HepG2 (cell line): Measurements from ENCODE around the gene EPB41L4A. TPM values are rescaled to one million over a fixed set of nuclear protein-coding genes. Genes with fewer than 3 reads are reported as not detected.

Source experiments
- ELF4 ChIP-seq: sonication (generic); formaldehyde crosslinking; IDR thresholded peaks from 2 replicates; pipeline ENCODE4 v1.5.0; 2020; ENCODE audit warnings: missing genetic modification reagents, mild to moderate bottlenecking, moderate library complexity, borderline replicate concordance
- GRHL1 ChIP-seq: sonication (generic); formaldehyde crosslinking; conservative IDR thresholded peaks from 2 replicates; pipeline ENCODE4 v1.8.0; 2022; ENCODE audit warnings: missing genetic modification reagents
- HMG20A ChIP-seq: IDR thresholded peaks from 2 replicates; pipeline ENCODE4 v1.6.1; 2016; ENCODE audit warnings: borderline replicate concordance
- NR2C2 ChIP-seq: sonication (generic); formaldehyde crosslinking; IDR thresholded peaks from 2 replicates; pipeline ENCODE4 v1.4.0; 2020; ENCODE audit warnings: missing genetic modification reagents, mild to moderate bottlenecking, moderate library complexity, borderline replicate concordance
- PHB2 ChIP-seq: fragments of 450-650 bp; IDR thresholded peaks from 2 replicates; pipeline ENCODE4 v1.6.1; 2018; ENCODE audit not compliant: partially characterized antibody
- PHF8 ChIP-seq: sonication (generic); formaldehyde crosslinking; IDR thresholded peaks from 2 replicates; pipeline ENCODE4 v1.5.0; 2020; ENCODE audit warnings: missing genetic modification reagents
- TAF15 ChIP-seq: fragments of 200-400 bp; formaldehyde crosslinking; IDR thresholded peaks from one replicate; pipeline ENCODE4 v1.6.1; 2018; ENCODE audit warnings: mild to moderate bottlenecking, low read depth, low read length; ENCODE audit not compliant: poor library complexity, severe bottlenecking
- ZFP41 ChIP-seq: sonication (generic); formaldehyde crosslinking; IDR thresholded peaks from 2 replicates; pipeline ENCODE4 v1.4.0; 2020; ENCODE audit warnings: mild to moderate bottlenecking, missing genetic modification reagents, borderline replicate concordance
- ZNF362 ChIP-seq: sonication (generic); formaldehyde crosslinking; IDR thresholded peaks from 2 replicates; pipeline ENCODE4 v1.4.0; 2020; ENCODE audit warnings: missing genetic modification reagents, mild to moderate bottlenecking, borderline replicate concordance
- ZNF597 ChIP-seq: sonication (generic); formaldehyde crosslinking; IDR thresholded peaks from 2 replicates; pipeline ENCODE4 v1.5.0; 2020; ENCODE audit warnings: missing genetic modification reagents
- polyA plus RNA-seq, 8 experiments: library from polyadenylated mRNA; depleted of rRNA in 3 of 8; stranded (reverse) in 7 of 8; unstranded in 1 of 8; fragments of >200 nt; fragmentation: Illumina TruSeq in 4 of 8; extraction: Trizol in 4 of 8; gene quantifications; 2 replicates each; pipeline versions ENCODE4 v1.2.1 to v1.2.3, GENCODE V29; 2011 to 2016; ENCODE audit warnings: low read depth in 4 of 8, missing spikeins in 1 of 8, mixed read lengths in 1 of 8; ENCODE audit not compliant: insufficient read depth in 1 of 8
- total RNA-seq, 5 experiments: library from RNA; depleted of rRNA; stranded (reverse); fragments of >200 nt; fragmentation: Illumina TruSeq; extraction: Trizol; gene quantifications; 2 replicates each; pipeline ENCODE4 v1.2.3, GENCODE V29; 2016; ENCODE audit warnings: low read depth in 1 of 5

The EPB41L4A gene
- total and polyA plus RNA-seq, 2 of the 13 experiments (the other 11 are each of a cell fraction or from before 2014, with no cell fraction given) = 0.07 TPM; not detected in 1

GRCh38 chr5:112156211-112156610 lies 262.9 kb downstream of the EPB41L4A start (continued):
- TF ChIP-seq ZNF362 (CRISPR knock-in tag) = no peak
- no peak for TF ChIP-seq ZNF597
- TF ChIP-seq ELF4 = no peak
- no peak for TF ChIP-seq TAF15
- TF ChIP-seq GRHL1 (CRISPR knock-in tag) = no peak
- no peak for TF ChIP-seq PHF8 (CRISPR knock-in tag)
- TF ChIP-seq NR2C2 (CRISPR knock-in tag) = no peak
- no peak for TF ChIP-seq PHB2
- no peak for TF ChIP-seq ZFP41 (CRISPR knock-in tag)
- TF ChIP-seq HMG20A (CRISPR knock-in tag) = no peak
- TF ChIP-seq, all 625 proteins: peak for 0
